GM10248 (cell line): ENCODE results near the gene CAMK2G.

Experiments
- CTCF ChIA-PET: fragments of 300-600 bp; sonication (Branson Sonifier 250); formaldehyde crosslinking; extraction: SDS; loops from one replicate; lab custom pipeline; 2021; ENCODE audit warnings: antibody characterized with exemption; lab: Yijun Ruan, JAX
- POLR2A ChIA-PET: fragments of 350-650 bp; sonication (Branson Sonifier 250); formaldehyde crosslinking; extraction: SDS; loops from one replicate; lab custom pipeline; 2020; ENCODE audit warnings: antibody characterized with exemption; lab: Yijun Ruan, JAX
- DNase-seq: peaks from one replicate; pipeline ENCODE4 v3.0.0; 2012; ENCODE audit errors: extremely low spot score
- TF ChIP-seq, protein P1 (sequence below): IDR thresholded peaks from 2 replicates; pipeline ENCODE4 v1.5.1; 2012; ENCODE audit warnings: mild to moderate bottlenecking, low read depth; ENCODE audit errors: extremely low read depth, missing control alignments, control extremely low read depth

The CAMK2G gene

DNA sequence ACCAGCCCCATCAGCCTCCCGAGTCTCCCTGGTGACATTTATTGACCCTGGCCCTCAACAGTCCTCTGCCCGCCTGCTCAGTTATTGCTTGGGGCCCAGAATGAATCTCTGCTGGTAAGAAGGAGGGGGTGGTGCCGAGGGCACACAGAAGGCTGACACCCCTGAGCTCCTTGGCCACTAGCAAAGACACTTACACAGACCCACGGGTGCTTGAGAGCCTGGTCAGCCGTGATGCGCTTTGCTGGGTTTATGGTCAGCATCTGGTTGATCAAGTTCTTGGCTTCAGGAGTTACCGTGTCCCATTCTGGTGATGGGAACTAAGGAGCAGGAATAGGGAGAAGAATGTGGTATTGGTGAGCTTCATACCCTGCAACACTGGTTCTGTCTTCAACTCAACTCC is 27.3 kb downstream of the CAMK2G start:
- CTCF ChIA-PET, result interaction anchor here (1.3 to 12.2 kb wide), 9 partner anchors 9 to 109 kb away, joined by 4 to 383 read pairs (median 10); partner anchors contain the start of gene CAMK2G
- POLR2A ChIA-PET, result interaction anchor here (0.5 to 1.0 kb wide), 2 partner anchors 33 to 979 kb away, joined by 3 to 4 read pairs; no protein-coding TSS in a partner anchor

DNA sequence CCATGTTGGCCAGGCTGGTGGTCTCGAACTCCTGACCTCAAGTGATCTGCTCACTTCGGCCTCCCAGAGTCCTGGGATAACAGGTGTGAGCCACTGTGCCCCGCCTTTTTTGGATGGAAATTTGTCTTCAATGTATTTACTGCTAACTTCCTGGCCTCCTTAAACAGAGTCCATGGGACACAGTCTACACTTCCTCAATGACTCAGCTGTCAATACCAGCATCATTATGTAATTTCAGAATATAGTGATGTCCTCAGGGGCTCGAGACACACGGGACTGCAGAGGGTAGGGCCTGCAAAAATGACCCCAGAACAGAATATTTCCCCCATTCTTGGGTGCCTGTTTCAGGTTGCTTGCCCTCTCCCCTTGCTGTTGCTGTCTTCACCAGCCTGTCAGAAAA is 31.1 kb downstream of the CAMK2G start:
- POLR2A ChIA-PET, result no interaction called here
- CTCF ChIA-PET, result interaction anchor here (2.0 to 12.2 kb wide), 3 partner anchors 19 to 97 kb away, joined by 4 to 383 read pairs (median 21); partner anchors contain the start of gene CAMK2G
- TF ChIP-seq, protein P1, sequence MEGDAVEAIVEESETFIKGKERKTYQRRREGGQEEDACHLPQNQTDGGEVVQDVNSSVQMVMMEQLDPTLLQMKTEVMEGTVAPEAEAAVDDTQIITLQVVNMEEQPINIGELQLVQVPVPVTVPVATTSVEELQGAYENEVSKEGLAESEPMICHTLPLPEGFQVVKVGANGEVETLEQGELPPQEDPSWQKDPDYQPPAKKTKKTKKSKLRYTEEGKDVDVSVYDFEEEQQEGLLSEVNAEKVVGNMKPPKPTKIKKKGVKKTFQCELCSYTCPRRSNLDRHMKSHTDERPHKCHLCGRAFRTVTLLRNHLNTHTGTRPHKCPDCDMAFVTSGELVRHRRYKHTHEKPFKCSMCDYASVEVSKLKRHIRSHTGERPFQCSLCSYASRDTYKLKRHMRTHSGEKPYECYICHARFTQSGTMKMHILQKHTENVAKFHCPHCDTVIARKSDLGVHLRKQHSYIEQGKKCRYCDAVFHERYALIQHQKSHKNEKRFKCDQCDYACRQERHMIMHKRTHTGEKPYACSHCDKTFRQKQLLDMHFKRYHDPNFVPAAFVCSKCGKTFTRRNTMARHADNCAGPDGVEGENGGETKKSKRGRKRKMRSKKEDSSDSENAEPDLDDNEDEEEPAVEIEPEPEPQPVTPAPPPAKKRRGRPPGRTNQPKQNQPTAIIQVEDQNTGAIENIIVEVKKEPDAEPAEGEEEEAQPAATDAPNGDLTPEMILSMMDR, result no peak
- no peak for DNase-seq

More for the DNA sequence above, 27.3 kb downstream of the CAMK2G start:
- TF ChIP-seq, protein P1, result no peak
- DNase-seq, result no peak

DNA sequence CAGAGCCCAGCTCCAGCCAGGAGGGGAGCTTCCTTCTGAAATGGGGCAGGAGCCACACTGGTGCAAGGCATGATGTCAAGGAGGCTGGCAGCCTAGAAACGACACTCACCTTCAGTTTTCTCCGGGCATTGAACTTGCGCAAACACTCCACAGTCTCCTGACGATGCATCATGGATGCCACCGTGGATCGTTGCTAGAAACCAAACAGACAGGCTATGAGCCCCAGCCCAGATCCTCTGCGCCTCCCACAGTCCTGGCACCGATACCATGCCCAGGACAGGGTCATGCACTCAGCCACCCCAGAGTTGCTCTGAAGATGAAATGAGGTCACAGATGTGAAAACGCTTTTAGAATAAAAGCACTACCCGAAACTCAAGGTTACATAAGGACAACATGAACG is 32.0 kb downstream of the CAMK2G start:
- CTCF ChIA-PET, result interaction anchor here (2.0 to 12.2 kb wide), 3 partner anchors 20 to 98 kb away, joined by 4 to 383 read pairs (median 21); partner anchors contain the start of gene CAMK2G
- no peak for DNase-seq
- POLR2A ChIA-PET, result interaction anchor here (0.7 kb wide), 1 partner anchor 888 kb away, joined by 3 read pairs; no protein-coding TSS in a partner anchor
- TF ChIP-seq, protein P1, result no peak

DNA sequence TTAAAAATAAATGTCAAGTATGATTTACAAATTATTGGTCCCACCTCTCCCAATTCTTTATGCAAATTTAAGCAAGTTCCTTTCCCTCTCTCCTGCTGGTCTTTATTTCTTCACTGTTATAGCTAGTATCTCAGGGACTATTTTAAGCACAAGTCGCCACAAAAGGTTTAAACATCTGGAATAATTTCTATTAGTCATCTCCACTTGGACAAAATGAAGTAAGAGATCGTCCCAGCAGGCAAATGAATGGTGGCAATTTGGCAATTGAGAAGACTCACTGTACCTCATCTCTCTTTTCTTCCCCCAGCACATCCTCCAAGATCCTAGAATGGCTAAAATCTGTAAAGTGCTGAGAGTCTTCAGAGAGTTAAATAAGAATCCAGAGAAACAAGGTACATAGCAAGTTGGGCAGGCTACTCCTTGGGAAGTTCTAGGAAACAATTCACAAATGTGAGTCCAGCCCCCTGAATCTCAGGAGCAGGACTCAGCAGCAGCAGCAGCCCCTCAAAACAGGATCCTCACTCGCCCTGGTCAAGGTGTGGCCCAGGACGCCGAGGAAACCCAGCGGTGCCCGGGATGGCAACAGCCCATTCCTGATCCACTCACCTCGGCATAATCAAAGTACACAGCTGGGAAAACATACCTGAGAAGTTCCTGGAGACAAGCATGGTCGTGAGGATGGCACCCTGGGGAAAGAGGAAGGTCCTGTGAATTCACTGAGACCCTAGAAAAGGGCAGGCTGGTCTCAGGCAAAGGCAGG is 32.6 kb downstream of the CAMK2G start:
- TF ChIP-seq, protein P1, result no peak
- POLR2A ChIA-PET, result no interaction called here
- CTCF ChIA-PET, result interaction anchor here (2.0 to 9.0 kb wide), 4 partner anchors 11 to 99 kb away, joined by 4 to 47 read pairs (median 14); no protein-coding TSS in a partner anchor
- DNase-seq, result no peak

DNA sequence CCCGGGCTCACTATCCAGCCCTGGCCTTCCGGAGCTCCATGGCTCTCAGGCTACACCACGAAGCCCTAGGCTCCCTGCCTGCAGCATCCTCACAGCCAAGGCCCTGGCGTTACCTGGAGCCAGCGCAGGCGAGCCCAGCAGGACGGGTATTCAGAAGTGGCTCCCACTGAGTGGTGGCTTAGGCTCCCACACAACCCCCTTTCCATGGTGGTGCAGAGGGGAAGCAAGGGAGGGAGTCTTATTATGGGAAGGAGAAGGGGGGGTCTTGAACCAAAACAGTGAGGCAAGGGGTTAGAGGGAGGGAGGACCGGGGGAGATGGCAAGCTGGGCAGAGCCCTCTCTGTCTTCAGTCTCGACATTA is 33.3 kb downstream of the CAMK2G start:
- POLR2A ChIA-PET, result interaction anchor here (0.6 kb wide), 1 partner anchor 261 kb away, joined by 9 read pairs; no protein-coding TSS in a partner anchor
- TF ChIP-seq, protein P1, result no peak
- no peak for DNase-seq
- CTCF ChIA-PET, result interaction anchor here (1.0 to 9.0 kb wide), 5 partner anchors 8 to 100 kb away, joined by 4 to 47 read pairs (median 21); no protein-coding TSS in a partner anchor

DNA sequence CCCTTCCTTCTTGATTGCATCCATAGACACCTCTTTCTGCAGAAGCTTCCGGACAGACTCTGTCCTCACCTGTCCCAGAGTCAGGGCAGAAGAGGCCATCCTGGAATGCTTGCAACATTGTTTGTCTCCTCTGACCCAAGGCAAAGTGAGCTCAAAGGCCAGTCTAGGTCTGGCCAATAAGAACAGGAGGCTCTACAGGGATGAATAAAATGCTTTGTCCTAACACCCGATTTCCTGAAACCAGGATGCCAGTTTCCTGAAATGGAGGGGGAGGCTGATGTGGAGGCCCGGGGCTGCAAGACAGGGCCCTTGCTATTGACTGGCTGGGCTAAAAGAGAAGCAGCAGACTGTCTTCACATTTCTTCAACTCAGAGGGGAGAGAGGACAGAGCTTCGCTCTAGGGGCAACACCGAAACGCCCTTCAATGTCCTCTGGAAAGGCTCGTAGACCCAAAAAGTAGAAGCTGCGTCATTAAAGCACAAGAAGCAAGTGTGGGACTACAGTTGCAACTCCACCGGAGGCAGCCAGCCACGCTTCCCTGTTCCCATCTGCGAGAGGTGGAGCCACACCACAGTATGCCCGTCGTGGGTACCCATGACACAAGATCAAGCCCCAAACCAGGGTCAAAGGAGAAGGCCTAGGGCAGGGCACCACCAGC is 33.8 kb downstream of the CAMK2G start:
- no peak for DNase-seq
- ChIA-PET POLR2A (interaction anchor here (0.6 kb wide), 1 partner anchor 261 kb away, joined by 9 read pairs; no protein-coding TSS in a partner anchor), CTCF (interaction anchor here (1.0 to 9.0 kb wide), 5 partner anchors 9 to 100 kb away, joined by 4 to 47 read pairs (median 21); no protein-coding TSS in a partner anchor)
- TF ChIP-seq, protein P1, result no peak
